GDM1 (cell line): ENCODE data around the gene REEP3.

Experiments
- DNase-seq: peaks from one replicate; lab custom pipeline; 2025; lab: John Stamatoyannopoulos, UW

Gene REEP3

GRCh38 chr10:63506554-63506953 is 14.6 kb upstream of the REEP3 start:
- DNase-seq: no peak

GRCh38 chr10:63515002-63515763 is 6.0 kb upstream of the REEP3 start:
- DNase-seq: no peak

- DNase-seq: no peak
Measured at GRCh38 chr10:63516207-63516606, 5.0 kb upstream of the REEP3 start.

GRCh38 chr10:63518690-63519288 is 2.4 kb upstream of the REEP3 start:
- no peak for DNase-seq

DNA sequence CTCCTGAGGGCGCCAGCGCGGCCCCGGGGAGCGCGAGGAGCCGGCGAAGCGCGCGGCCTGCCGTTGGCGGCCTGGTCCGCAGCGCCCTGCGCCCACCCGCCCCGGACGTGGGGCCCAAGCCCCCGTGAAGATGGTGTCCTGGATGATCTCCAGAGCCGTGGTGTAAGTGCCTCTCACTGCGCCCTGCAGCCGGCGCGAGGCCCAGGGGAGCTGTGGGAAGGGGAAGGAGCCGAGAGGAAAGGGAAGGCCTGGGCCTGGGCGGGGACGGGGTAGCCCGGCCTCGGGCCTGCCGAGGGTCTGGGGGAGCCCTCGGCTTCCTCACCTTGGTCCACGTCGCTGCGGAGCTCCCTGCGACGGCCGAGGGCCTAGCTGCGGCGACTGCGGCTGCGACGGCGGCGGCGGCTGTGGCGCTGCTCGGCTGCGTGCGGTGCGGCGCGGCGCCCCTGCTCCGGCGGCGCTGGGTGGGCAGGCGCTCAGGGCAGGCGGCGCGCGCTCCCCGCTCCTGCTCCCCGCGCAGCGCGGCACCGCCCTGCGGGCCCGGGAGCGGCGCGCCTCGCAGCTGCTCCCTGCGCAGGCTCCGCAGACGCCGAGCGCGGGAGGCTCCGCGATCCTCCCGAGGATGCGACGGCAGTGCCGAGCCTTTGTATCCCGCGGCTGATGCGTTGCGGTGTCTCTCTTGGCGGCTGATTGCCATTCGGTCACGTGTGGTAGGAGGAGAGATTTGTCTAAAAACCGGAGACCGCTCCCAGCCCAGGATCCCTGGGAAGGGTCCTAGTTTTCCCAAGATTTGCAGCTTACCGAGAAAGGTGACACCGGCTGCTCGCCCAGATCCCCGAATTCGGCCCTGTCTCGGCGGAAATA is 445 bp downstream of the REEP3 start:
- peak; percentile 72 for DNase-seq

DNA sequence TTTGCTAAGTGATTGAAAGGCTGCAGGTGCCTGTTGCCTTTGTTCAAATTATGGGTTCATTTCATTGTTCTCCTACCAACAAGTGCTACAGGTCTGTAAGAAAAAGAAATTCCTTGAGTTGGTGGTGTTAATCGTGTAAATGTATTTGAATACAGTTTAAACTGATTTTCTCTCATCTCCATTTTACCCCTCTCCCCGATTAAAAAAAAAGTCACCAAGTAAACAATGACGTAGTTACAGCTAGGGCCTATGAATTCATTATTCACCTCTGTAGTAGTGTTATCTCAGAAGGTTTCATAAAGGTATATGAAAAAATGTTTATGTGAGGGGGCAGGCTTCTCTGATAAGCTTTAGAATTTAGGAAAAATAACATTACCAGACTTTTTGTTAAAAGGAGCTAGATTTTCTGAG is 1.1 kb downstream of the REEP3 start:
- no peak for DNase-seq

DNA sequence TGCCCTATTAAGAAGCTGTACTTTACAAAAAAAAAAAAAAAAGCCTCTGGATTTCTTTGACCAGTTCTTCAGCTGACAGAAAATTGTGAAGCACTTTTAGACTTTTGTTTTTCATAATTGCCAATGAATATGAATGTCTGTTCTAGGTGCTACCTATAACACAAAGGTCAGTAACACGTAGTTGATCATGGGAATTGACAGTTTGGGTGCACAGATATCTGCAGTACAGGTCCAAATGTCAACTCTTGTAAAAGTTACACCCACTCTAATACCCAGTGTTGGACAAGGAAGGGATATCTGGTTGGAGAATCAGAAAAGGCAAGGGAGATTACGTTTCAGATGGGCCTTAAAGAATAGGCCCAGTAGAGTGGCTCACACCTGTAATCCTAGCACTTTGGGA is 1.8 kb downstream of the REEP3 start:
- DNase-seq: no peak

- no peak for DNase-seq
Measured at GRCh38 chr10:63525021-63525420, 3.8 kb downstream of the REEP3 start.

DNA sequence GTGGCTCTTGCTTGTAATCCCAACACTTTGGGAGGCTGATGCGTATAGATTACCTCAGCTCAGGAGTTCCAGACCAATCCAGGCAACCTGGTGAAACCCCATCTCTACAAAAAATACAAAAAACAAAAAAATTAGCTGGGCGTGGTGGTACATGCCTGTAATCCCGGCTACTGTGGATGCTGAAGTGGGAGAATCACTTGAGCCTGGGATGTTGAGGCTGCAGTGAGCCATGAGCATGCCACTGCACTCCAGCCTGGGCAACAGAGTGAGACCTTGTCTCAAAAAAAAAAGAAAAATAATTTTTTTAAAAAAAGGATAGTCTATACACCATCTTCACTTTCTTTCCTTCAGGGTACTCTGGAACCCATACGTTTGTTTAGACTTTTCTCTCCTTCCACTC is 6.2 kb downstream of the REEP3 start:
- DNase-seq: no peak

DNA sequence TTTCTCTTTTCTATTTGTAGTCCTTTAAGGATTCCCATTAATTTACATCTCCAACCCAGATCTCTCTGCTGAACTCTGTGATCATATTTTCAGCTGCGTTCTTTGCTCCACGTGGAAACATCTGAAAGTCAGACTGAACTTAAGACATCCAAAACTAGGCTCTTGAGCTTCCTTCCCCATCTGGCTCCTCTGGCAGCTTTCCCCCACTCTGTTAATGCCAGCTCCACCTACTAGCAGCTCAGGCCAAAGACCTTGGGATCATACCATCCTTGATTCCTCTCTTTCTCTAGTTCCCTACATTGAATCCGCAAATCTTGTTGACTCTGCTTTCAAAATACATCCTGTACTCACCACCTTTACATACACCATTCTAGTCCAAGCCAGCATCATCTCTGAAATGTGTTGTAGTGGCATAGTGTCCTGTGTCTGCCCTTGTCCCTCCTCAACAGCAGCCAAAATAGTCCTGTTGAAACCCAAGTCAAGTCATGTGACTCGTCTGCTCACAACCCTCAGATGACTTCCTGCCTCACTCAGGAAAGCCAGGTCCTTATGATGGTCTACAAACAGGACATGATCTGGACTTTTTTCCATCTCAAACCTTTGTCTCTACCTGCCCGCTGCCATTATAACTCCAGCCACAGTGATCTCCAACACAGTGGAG is 7.0 kb downstream of the REEP3 start:
- DNase-seq: no peak

DNA sequence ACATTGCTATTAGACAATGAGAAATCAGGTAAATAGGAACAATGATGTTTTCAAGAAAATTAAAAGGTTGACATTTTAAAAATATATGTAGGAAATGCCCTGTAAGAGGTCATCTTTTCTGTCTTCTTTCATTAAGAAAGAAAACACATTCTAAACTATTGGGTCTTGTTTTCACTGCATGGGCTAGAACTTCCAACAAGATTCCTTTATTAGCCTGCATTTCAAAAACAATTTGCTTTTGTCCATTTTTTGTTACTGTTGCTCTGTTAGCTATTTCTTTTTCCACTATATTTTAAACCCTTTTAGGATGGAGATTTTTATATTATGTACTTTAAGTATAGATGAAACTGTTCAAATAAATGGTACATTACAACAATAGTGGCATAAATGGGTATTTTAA is 9.2 kb downstream of the REEP3 start:
- no peak for DNase-seq

DNA sequence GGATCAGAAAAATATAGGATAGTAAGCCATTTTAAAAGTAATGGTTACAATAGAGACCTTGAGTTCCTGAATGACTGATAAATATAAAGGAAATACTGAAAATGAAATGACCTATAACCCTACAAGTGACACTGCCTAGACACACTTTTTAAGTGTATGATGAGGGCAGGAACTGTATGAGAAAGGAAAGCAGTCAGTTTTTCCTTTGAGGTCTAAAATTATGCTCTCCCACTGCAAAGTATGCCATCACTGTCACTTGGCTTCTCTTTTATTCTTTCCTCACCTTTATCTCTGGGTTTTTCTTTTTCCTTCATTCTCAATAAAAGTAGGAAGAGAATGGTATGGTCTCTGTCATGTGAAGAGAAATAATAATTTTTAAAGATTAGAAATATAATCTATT is 13.5 kb downstream of the REEP3 start:
- DNase-seq: no peak

DNA sequence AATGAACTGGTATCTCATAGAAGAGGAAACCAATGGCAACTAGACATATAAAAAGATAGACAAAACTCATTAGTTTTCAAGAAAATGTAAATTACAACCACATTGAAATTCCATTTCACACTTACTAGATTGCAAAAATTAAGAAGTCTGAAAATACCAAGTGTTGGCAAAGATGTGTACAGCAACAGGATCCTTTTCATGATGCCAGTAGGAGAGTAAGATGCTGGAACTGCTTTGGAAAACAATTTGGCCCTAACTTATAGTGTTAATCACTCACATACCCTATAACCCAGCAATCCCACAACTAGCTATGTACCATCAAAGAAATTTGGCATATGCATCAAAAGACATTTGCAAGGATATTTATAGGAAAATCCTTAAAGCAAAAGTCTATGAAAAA is 15.5 kb downstream of the REEP3 start:
- DNase-seq: no peak

DNA sequence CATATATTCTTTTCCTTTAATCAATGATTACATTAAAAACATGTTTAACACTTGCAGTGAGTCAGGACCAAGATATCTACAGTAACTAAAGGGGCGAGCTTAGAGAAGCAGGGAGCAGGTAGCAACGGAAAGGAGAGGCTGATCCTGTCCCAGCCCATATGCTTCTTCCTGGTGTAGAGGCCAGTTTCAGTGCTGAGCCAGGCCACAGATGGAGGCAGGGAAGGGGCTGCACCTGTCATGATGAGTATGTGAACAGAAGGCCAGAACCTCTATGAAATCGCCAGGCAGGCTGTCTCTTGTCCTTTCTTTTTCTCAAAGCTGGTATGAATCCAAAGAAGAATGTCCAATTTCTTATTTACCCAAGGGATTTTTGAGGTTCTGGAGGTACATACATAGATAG is 16.3 kb downstream of the REEP3 start:
- no peak for DNase-seq

- no peak for DNase-seq
Measured at GRCh38 chr10:63539377-63539776, 18.2 kb downstream of the REEP3 start.

- DNase-seq: no peak
Measured at GRCh38 chr10:63539994-63540393, 18.8 kb downstream of the REEP3 start.

GRCh38 chr10:63542835-63543575 is 21.8 kb downstream of the REEP3 start:
- DNase-seq: no peak

DNA sequence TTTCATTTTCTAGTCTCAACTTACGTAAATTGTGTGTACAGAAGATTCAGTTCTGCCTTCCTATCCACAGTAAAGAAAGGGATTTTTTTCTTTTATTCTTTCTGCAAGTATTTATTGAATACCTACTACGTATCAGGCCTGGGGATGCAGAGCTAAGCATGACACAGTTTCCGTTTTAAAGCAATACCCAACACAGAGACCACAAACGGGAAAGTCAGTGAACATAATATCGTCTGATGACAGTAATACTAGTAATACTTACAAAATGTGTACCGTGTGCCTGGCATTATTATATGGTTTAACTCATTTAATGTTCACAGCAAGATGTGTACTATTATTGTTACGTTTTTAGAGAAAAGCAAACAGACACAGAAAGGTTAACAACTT is 22.4 kb downstream of the REEP3 start:
- DNase-seq: no peak

GRCh38 chr10:63544418-63544817 is 23.2 kb downstream of the REEP3 start:
- no peak for DNase-seq

GRCh38 chr10:63547628-63548360 is 26.6 kb downstream of the REEP3 start:
- no peak for DNase-seq

- no peak for DNase-seq
Measured at GRCh38 chr10:63548860-63549259, 27.7 kb downstream of the REEP3 start.
